DLD1 (cell line): ENCODE measurements around the gene KRTAP2-1.
"Not testable (repeated sequence)": the region's sequence is repeated elsewhere in the genome, so short reads cannot be mapped to it uniquely, and the experiment has no call there.

Experiments
- in situ Hi-C: cut with HindIII; loops from 2 replicates; pipeline ENCODE4 v1.10.0; 2017; ENCODE audit warnings: low sequenced_read_pairs

The KRTAP2-1 gene, protein sequence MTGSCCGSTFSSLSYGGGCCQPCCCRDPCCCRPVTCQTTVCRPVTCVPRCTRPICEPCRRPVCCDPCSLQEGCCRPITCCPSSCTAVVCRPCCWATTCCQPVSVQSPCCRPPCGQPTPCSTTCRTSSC

DNA sequence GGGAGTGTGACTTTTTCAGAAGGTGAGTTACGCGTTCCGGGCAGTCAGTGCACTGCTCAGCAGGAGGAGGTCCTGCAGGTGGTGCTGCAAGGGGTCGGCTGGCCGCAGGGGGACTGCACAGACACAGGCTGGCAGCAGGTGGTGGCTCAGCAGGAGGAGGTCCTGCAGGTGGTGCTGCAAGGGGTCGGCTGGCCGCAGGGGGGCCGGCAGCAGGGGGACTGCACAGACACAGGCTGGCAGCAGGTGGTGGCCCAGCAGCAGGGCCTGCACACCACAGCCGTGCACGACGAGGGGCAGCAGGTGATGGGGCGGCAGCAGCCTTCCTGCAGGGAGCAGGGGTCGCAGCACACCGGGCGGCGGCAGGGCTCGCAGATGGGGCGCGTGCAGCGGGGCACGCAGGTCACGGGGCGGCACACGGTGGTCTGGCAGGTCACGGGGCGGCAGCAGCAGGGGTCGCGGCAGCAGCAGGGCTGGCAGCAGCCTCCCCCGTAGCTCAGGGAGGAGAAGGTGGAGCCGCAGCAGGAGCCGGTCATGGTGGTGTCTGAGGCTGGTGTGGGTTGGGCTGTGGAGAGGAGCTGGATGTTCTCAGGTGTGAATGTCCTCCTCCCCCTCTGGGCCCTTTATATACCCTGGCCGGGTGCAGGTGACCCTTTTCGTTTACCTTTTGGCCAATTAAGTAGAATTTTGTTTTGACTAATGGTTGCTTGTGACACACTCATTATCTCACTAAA, at the start of gene KRTAP2-1:
Gene KRTAP2-1 (minus strand): TSS at position 582 of the 731 bp plus-strand sequence. CDS start 49 bp downstream, at position 533.
- in situ Hi-C loops = not testable (repeated sequence)

DNA sequence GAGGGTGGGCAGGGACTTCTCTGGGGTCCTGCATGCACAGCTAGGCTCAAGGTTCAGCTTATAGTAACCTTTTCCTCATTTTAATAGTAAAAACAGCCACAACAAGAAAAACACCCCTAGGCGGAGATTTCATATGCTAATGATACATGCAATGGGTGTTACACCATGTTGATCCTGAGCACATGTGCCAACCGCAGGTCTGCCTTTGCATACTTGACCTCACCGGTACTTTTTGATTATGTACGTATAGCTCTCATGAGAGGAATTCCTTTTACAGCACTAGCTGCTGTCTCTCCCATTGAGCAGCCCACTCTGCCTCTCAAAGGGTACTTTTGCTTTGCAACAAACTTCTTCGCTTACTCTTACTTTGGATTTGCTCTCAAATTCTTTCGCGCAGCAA, 48.9 kb upstream of the KRTAP2-1 start:
- in situ Hi-C loops = no loop called here

DNA sequence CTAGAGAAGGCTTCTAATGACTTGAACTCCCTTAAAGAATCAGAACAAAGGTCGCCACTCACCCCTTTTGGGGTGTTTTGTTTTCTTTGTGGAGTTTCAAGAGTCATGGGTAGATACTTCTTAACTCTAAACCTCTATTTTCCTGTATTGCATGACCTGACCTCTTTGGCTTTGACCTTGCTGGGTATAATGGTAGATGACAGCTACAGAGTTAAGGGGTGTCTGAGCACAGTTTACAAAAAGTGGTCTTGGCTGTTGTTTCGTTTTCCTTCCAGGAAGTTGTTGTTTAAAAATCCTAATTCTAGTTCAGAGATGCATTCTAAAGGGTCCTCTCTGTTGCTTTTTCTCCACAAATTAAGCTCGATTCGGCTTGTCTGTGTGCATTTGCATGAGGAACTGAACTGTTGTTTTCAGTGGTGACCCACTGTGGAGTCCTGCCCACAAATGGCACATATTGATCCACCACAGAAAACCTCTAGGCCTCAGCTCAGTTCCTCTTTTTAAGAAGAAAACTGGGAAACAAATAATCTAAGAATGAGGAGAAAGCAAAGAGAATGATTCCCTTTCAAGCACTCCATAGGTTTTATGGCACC, 41.7 kb upstream of the KRTAP2-1 start:
- in situ Hi-C loops = not testable (repeated sequence)

- in situ Hi-C loops = not testable (repeated sequence)
These were observed 37.2 kb upstream of the KRTAP2-1 start, which contains the start of gene KRTAP4-7 for GRCh38 chr17:41084100-41084856. KRTAP4-7 (plus strand) TSS chr17:41084150; CDS start chr17:41084207, 57 bp downstream.

DNA sequence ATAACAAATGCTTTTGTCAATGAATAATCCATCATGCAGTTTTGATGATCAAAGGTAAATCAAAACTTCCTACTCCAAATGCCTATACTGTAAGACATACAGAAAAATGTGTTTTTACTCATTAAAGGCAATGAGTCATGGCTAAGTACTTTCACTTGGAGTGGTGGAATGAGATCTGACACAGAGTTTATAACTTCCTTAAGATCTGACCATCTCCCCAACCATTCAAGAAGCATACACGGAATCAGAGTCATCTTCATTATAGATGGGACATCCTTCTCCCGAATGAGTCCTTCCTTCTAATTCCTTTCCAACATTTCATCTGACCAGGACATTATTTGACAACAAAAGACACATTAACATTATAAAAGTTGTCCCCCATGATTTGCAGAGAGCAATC, 36.3 kb upstream of the KRTAP2-1 start:
- in situ Hi-C loops = not testable (repeated sequence)

DNA sequence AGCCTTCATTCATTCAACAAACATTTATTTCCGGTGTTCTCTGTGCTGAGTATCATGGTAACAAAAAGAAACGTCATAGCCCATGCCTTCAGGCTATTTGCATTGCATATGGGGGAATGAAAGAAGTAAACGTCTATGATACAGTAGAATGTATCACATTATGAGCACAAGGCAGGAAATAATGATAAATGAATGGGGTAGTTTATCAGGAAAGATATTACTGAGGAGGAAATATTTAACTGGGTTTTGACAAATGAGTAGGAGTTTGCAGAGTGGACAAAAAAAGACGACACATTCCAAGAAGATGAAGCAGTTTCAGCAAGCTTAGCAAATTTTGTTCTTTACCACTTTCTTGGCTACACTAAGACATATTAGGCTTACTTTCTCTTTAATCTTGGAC, 35.5 kb upstream of the KRTAP2-1 start:
- in situ Hi-C loops = no loop called here

DNA sequence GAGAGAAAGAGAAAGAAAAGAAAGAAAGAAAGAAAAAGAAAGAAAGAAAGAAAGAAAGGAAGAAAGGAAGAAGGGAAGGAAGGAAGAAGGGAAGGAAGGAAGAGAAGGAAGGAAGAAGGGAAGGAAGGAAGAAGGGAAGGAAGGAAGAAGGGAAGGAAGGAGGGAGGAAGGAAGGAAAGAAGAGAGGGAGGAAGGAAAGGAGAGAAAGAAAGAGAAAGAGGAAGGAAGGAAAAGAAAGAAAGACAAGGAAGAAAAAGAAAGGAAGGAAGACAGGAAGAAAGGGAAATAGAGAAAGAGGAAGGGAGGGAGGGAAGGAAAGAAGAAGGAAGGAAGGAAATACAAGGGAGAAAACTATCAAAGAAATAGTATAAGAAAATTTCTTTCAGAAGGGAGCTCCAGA, 29.7 kb upstream of the KRTAP2-1 start:
- in situ Hi-C loops = no loop called here

GRCh38 chr17:41073676-41074075, 26.6 kb upstream of the KRTAP2-1 start:
- in situ Hi-C loops = no loop called here

- in situ Hi-C loops = no loop called here
These were observed 24.7 kb upstream of the KRTAP2-1 start for GRCh38 chr17:41071606-41072360.

DNA sequence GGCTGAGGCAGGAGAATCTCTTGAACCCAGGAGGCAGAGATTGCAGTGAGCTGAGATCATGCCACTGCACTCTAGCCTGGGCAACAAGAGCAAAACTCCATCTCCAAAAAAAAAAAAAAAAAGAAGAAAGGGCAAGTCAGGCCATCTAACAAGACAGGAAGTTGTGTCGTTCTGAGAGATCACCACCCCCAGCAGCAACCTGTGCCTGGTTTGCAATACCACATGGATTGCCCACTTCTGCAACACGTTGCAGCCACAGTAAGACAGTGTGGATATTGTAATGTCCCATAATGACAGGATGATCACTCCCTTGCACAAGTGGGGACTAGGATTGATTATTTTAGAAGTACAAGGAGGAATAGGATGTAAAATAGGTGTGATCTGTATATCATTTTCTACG, 21.9 kb upstream of the KRTAP2-1 start:
- in situ Hi-C loops = no loop called here

DNA sequence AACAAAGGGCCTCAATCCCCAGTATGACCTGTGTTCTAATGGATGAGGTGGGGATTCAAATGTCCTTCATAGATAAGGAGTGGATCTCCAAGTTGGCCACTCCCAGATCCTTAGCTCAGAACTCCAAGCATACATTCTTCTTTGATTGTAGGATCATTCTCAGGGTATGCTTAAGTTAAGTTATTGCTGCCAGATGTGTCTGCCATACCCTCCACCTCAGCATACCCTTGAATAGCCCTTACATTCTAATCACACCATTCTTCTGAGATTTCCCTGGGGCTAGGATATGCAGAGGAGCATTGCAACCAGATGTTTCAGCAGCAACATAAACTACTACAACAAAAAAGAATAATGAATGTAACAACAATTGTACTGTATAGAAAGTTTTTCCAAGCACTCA, 20.2 kb upstream of the KRTAP2-1 start:
- in situ Hi-C loops = no loop called here

DNA sequence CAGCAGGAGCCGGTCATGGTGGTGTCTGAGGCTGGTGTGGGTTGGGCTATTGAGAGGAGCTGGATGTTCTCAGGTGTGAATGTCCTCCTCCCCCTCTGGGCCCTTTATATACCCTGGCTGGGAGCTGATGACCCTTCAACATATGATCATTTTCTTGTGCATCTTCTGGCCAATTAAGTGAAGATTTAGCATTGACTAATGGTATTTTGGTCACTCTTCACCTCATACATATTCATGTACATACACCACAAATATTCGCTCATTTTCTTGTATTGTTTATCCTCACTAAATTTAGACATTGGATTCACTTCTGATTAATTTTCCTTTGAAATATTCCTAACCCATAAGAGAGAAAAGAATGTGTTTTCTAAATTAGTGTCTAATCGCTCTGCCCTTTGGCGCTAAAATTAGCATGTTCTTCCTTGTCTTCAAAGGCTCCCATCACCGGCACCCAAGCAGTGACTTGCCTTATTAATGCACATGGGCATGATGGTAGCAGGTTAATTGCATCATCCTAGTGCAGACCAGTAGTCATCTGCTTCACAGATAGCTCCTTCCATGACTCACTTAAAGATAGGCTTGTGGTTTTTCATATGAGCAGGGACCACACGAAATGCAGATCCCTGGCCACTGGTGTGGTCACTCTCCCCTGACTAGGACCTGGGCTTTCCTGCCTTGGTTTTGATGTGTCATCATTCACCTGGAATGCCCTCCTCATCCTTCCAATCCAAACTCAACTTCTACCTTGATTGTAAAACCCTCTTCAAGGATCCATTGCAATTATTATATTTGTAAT, 18.9 kb upstream of the KRTAP2-1 start, which contains the start of gene KRTAP2-4:
Gene KRTAP2-4 (minus strand): TSS at position 51 of the 796 bp plus-strand sequence. CDS start 34 bp downstream, at position 17.
- in situ Hi-C loops = no loop called here

- in situ Hi-C loops = not testable (repeated sequence)
These were observed 18.0 kb upstream of the KRTAP2-1 start for GRCh38 chr17:41065016-41065689.

DNA sequence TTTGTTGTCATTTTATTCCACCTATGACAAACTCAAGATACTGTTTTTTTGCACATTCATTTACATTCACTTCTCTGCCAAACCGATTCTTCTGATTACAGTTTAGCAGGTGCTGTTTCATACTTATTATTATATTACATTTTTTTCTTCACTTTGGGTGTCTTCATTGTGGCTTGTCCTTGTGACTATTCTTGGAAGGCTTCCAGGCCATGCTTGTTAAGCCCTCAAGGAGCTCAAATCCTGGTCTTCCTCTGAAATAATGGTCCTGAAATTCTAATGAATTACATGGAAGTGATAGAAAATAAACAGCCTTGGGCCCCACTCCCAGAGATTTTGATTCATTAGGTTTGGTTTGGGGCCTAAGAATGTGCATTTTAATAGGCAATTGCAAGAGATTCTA, 17.2 kb upstream of the KRTAP2-1 start:
- in situ Hi-C loops = no loop called here

GRCh38 chr17:41063449-41063848, 16.3 kb upstream of the KRTAP2-1 start:
- in situ Hi-C loops = no loop called here

- in situ Hi-C loops = no loop called here
These were observed 14.8 kb upstream of the KRTAP2-1 start for GRCh38 chr17:41061964-41062363.

GRCh38 chr17:41060052-41060604, 13.0 kb upstream of the KRTAP2-1 start, which contains the start of gene KRTAP2-3:
KRTAP2-3 (minus strand) TSS chr17:41060114; CDS start chr17:41060050, 64 bp downstream.
- in situ Hi-C loops = no loop called here

GRCh38 chr17:41059276-41060051, 12.3 kb upstream of the KRTAP2-1 start:
- in situ Hi-C loops = loop anchor here (5.0 kb wide), 1 partner anchor 42 kb away; no protein-coding TSS in a partner anchor
